IgD-negative memory B cell (primary cell): Measurements from ENCODE around the gene ZNF804A. TPM values are rescaled to one million over a fixed set of nuclear protein-coding genes. Genes with fewer than 3 reads are reported as not detected.

Source experiments
- H3K27ac Mint-ChIP-seq, 3 donors: one replicate each; pipeline ENCODE4 v1.8.0; 2020 to 2022; ENCODE audit warnings: mild to moderate bottlenecking in 3 of 3, mixed read lengths in 3 of 3, moderate library complexity in 1 of 3
- H3K27me3 Mint-ChIP-seq: one replicate; pipeline ENCODE4 v1.8.0; 2021; ENCODE audit warnings: mixed read lengths
- H3K36me3 Mint-ChIP-seq: one replicate; pipeline ENCODE4 v1.8.0; 2020; ENCODE audit warnings: mild to moderate bottlenecking, mixed read lengths
- H3K4me1 Mint-ChIP-seq, 3 donors: one replicate each; pipeline ENCODE4 v1.8.0; 2020 to 2022; ENCODE audit warnings: mixed read lengths in 3 of 3, mild to moderate bottlenecking in 1 of 3
- H3K4me3 Mint-ChIP-seq, 4 donors: one replicate each; pipeline ENCODE4 v1.8.0; 2020 to 2022; ENCODE audit warnings: mild to moderate bottlenecking in 4 of 4, mixed read lengths in 4 of 4, moderate library complexity in 3 of 4
- H3K9me3 Mint-ChIP-seq, 3 donors: one replicate each; pipeline ENCODE4 v1.8.0; 2020 to 2021; ENCODE audit warnings: mixed read lengths in 3 of 3, mild to moderate bottlenecking in 1 of 3
- polyA plus RNA-seq: library from polyadenylated mRNA; unstranded; fragments of 300-500 nt; fragmentation: Illumina TruSeq; gene quantifications from one replicate; pipeline ENCODE4 v1.2.3, GENCODE V29; 2021

The ZNF804A gene
- polyA plus RNA-seq, 1 donor from 2014 or later, result 4.5 TPM

DNA sequence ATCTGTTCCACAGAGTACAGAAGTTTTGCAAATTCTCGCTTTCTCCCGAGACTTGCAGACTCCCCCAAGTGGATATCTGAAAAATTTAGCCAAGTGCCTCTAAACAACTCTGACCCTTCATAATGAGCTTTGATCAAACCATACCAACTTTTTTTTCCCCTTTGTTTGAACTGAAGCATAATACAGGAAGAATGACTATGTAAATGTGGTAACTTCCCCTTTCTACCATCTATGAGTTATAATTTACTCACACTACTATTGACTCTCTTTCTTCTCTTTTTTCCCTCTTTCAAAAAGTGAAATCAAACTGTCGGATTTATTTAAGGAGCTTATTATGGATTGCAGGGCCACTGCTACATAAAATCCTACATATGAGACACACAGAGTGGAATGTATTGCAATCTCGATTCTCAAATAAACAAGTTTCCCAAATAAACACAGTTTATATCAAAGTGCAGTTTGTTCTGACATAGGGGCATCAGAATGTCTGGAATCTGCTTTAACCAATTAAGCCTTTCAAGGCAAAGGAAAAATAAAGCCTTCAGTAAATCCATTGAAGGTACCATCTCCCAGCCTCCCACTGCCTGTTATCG is 1.4 kb upstream of the ZNF804A start:
- no peaks in the 10 kb centered on the region for H3K36me3 Mint-ChIP-seq
- peaks cover 0 to 5% (median 4%) of the 10 kb centered on the region in 3 donors for H3K9me3 Mint-ChIP-seq
- H3K4me1 Mint-ChIP-seq, result peaks cover 17 to 20% (median 18%) of the 10 kb centered on the region in 3 donors
- H3K27ac Mint-ChIP-seq, result peak overlapping the region; percentile 5 to 87 (median 87)
- peak overlapping the region; percentile 85 to 94 (median 92) for H3K4me3 Mint-ChIP-seq
- peaks cover 19% of the 10 kb centered on the region for H3K27me3 Mint-ChIP-seq

DNA sequence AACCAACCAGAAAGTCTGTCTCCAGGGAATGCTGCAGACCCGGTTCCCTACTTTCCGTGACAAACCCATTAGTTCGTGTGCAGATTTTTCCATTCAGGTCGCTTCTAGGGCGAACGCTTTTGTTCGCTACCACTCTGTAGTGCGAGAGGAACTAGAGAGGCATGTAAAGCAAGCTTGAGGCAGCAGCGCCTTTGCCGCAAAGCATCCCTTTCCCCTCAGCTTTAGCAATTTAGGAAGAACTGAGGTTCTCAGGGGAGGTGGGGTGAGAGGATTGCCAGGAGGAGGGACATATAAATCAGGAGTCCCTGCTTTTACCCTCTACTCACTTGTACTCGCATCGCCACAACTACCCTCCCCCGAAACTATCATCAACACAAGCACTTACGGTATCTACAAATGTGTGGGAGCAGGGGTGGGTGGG is 748 bp upstream of the ZNF804A start:
- Mint-ChIP-seq H3K9me3 (peaks cover 0 to 5% (median 4%) of the 10 kb centered on the region in 3 donors), H3K27ac (peak overlapping the region; percentile 5 to 87 (median 87)), H3K36me3 (no peaks in the 10 kb centered on the region), H3K4me3 (peak overlapping the region; percentile 85 to 94 (median 92)), H3K27me3 (peaks cover 19% of the 10 kb centered on the region), H3K4me1 (peaks cover 17 to 18% (median 18%) of the 10 kb centered on the region in 3 donors)

DNA sequence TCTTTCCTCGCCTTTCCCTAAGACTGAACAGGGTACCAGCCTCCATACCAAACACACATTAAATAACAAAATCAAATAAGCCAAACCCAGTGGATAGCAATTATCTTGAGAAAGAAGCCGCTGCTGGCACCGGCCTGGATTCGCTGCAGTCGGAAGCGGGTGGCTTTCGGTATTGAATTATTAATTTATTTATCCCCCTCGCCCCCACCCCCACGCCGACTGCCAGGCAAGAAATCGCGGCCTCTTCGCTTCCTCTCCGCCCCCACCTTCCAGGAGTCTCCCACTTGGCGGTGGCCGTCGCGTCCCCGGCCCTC is 370 bp upstream of the ZNF804A start:
- peaks cover 17 to 18% (median 18%) of the 10 kb centered on the region in 3 donors for H3K4me1 Mint-ChIP-seq
- no peaks in the 10 kb centered on the region for H3K36me3 Mint-ChIP-seq
- H3K27ac Mint-ChIP-seq, result peak overlapping the region; percentile 5 to 87 (median 87)
- peaks cover 0 to 5% (median 4%) of the 10 kb centered on the region in 3 donors for H3K9me3 Mint-ChIP-seq
- H3K4me3 Mint-ChIP-seq, result peak overlapping the region; percentile 85 to 94 (median 92)
- peaks cover 19% of the 10 kb centered on the region for H3K27me3 Mint-ChIP-seq

- Mint-ChIP-seq H3K4me1 (peaks cover 17 to 18% (median 18%) of the 10 kb centered on the region in 3 donors), H3K27me3 (peaks cover 19% of the 10 kb centered on the region), H3K9me3 (peaks cover 0 to 5% (median 4%) of the 10 kb centered on the region in 3 donors), H3K4me3 (peak overlapping the region; percentile 85 to 94 (median 92)), H3K27ac (peak overlapping the region; percentile 32 to 87 (median 53)), H3K36me3 (no peaks in the 10 kb centered on the region)
Measured at GRCh38 chr2:184599054-184599871, 934 bp downstream of the ZNF804A start.

- Mint-ChIP-seq H3K4me3 (peak overlapping the region; percentile 85 to 94 (median 92)), H3K27ac (peak overlapping the region in 1 of 3 donors; percentile 87), H3K9me3 (peaks cover 0 to 5% (median 4%) of the 10 kb centered on the region in 3 donors), H3K36me3 (no peaks in the 10 kb centered on the region), H3K4me1 (peaks cover 17 to 18% (median 18%) of the 10 kb centered on the region in 3 donors), H3K27me3 (peaks cover 19% of the 10 kb centered on the region)
Measured at GRCh38 chr2:184599872-184600222, 1.5 kb downstream of the ZNF804A start.

DNA sequence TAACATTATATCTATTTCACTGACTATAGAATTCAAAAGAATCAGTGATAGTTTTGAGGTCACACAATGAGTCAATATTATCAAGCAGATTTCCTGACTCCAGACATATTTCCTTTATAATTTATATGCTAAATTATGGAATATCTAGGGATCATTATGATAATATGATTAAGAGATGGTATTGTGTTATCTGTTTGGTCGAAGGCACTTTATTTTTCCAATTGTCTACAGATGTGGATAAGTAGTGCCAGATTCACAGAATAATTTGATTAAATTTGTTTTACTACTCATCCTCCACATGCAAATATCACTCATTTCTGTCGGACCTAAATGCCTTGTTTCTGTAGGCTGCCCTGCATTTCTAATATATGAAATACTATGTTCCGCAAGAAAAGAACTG is 4.4 kb downstream of the ZNF804A start:
- peaks cover 0 to 4% (median 0%) of the 10 kb centered on the region in 3 donors for H3K9me3 Mint-ChIP-seq
- no peak overlapping the region for H3K4me3 Mint-ChIP-seq
- H3K36me3 Mint-ChIP-seq, result no peaks in the 10 kb centered on the region
- H3K4me1 Mint-ChIP-seq, result peaks cover 7 to 14% (median 10%) of the 10 kb centered on the region in 3 donors
- H3K27ac Mint-ChIP-seq, result no peak overlapping the region
- H3K27me3 Mint-ChIP-seq, result peaks cover 8% of the 10 kb centered on the region

DNA sequence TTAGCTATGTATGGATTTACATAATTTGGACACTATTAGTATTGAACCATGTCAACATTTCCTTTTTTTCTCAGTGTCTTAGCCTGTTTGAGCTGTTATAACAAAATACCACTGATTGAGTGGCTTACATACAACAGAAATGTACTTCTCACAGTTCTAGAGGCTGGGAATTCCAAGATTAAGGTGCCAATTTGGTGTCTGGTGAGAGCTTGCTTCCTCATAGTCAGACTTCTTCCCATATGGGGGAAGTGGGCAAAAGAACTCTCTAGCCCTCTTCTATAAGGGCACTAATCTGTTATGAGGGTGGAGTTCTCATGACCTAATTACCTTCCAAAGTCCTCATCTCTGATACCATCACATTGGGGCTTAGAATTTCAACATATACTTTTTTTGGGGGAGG is 12.6 kb downstream of the ZNF804A start:
- H3K9me3 Mint-ChIP-seq, result peaks cover 0 to 3% (median 0%) of the 10 kb centered on the region in 3 donors
- no peaks in the 10 kb centered on the region for H3K4me1 Mint-ChIP-seq
- H3K4me3 Mint-ChIP-seq, result no peak overlapping the region
- no peaks in the 10 kb centered on the region for H3K27me3 Mint-ChIP-seq
- no peaks in the 10 kb centered on the region for H3K36me3 Mint-ChIP-seq
- no peak overlapping the region for H3K27ac Mint-ChIP-seq

DNA sequence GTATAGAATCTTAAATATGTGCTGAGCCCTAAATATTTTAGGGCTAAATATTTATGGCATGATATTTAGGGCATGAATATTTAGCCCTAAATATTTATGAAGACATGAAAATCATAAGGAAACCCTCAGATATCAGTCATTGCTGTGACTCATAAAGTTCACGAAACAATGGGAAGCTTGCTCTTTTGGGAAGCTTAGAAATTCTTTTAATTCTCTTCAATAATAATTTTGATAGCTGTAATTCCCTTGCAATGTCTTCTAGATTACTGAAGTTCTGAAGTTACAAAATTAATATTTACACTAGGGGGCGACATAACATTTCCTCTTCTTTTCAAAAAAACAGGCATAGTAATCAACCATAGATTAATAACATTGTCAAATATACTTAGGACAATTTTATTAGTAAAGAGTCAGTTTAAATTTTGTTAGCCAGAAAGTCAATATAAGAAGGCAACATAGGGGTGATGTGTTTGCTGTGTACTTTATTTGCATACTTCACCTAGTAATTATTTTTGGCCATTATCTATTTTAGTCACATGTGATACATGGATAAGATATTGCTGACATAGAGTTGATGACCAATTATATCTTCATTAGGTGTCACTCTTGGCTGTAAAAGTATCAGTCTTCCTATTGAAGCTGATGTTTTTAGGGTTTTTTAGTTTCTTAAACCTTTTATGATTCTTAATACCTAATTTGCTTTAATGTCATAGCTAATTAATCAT is 13.2 kb downstream of the ZNF804A start:
- Mint-ChIP-seq H3K36me3 (no peaks in the 10 kb centered on the region), H3K27ac (no peak overlapping the region), H3K9me3 (peaks cover 0 to 3% (median 0%) of the 10 kb centered on the region in 3 donors), H3K27me3 (no peaks in the 10 kb centered on the region), H3K4me1 (no peaks in the 10 kb centered on the region), H3K4me3 (no peak overlapping the region)

DNA sequence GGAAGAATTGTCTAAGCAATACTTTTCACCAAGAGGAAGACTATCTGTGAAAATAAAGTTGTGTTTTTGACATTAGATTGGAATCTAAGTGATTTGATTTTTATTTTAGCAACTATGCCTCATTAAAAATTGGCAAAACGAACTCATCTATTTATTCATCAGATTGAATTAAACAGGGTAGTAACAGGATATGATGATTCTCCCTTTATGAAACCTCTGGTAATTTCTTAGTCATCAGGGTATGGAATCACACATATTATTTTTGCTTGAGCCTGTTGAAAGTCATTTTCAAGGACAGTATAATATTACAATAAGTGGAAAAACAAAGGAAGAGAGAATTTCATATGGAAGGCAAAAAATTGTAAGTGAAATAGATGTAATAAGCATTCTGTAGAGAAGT is 22.0 kb downstream of the ZNF804A start:
- H3K9me3 Mint-ChIP-seq, result no peaks in the 10 kb centered on the region
- H3K27ac Mint-ChIP-seq, result no peak overlapping the region
- H3K4me1 Mint-ChIP-seq, result no peaks in the 10 kb centered on the region
- no peaks in the 10 kb centered on the region for H3K27me3 Mint-ChIP-seq
- H3K36me3 Mint-ChIP-seq, result no peaks in the 10 kb centered on the region
- H3K4me3 Mint-ChIP-seq, result no peak overlapping the region

DNA sequence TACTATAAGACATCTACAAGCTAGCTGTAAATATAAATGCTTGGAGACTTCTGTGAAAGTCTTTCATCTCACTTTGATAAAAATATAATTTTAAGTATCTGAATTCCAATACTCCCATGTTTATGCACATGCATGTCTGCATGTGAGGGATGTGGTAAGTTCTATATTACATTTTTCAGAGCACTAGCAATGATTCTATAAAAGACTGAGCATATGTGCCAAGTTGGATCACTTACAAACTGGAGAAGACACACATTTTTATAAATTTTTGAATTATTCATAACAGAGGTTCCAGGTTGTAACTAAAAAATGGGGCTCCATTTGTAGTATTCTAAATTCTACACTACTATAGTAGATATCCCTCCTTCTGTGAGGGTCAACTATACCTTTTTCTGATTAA is 26.0 kb downstream of the ZNF804A start:
- no peaks in the 10 kb centered on the region for H3K27me3 Mint-ChIP-seq
- H3K4me3 Mint-ChIP-seq, result no peak overlapping the region
- no peak overlapping the region for H3K27ac Mint-ChIP-seq
- H3K36me3 Mint-ChIP-seq, result no peaks in the 10 kb centered on the region
- H3K9me3 Mint-ChIP-seq, result no peaks in the 10 kb centered on the region
- H3K4me1 Mint-ChIP-seq, result no peaks in the 10 kb centered on the region

DNA sequence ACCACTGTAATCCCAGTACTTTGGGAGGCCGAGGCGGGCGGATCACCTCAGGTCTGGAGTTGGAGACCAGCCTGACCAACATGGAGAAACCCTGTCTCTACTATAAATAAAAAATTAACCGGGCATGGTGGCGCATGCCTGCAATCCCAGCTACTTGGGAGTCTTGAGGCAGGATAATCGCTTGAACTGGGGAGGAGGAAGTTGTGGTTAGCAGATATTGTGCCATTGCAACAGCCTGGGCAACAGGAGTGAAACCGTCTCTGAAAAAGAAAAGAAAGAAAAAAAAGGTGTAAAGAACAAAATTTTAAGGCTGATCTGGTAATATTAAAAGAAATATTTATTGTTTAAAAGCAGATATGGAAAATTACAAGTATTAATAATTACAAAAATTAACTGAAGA is 29.7 kb downstream of the ZNF804A start:
- Mint-ChIP-seq H3K9me3 (no peaks in the 10 kb centered on the region), H3K4me1 (no peaks in the 10 kb centered on the region), H3K4me3 (no peak overlapping the region), H3K27me3 (no peaks in the 10 kb centered on the region), H3K36me3 (no peaks in the 10 kb centered on the region), H3K27ac (no peak overlapping the region)

- no peaks in the 10 kb centered on the region for H3K36me3 Mint-ChIP-seq
- no peak overlapping the region for H3K4me3 Mint-ChIP-seq
- no peaks in the 10 kb centered on the region for H3K9me3 Mint-ChIP-seq
- H3K27ac Mint-ChIP-seq, result no peak overlapping the region
- H3K4me1 Mint-ChIP-seq, result no peaks in the 10 kb centered on the region
- H3K27me3 Mint-ChIP-seq, result no peaks in the 10 kb centered on the region
Measured at GRCh38 chr2:184633726-184634125, 35.4 kb downstream of the ZNF804A start.

GRCh38 chr2:184637781-184638180 is 39.5 kb downstream of the ZNF804A start:
- Mint-ChIP-seq H3K27me3 (no peaks in the 10 kb centered on the region), H3K4me3 (no peak overlapping the region), H3K36me3 (no peaks in the 10 kb centered on the region), H3K4me1 (no peaks in the 10 kb centered on the region), H3K9me3 (no peaks in the 10 kb centered on the region), H3K27ac (no peak overlapping the region)

- Mint-ChIP-seq H3K4me3 (no peak overlapping the region), H3K27ac (no peak overlapping the region), H3K4me1 (peaks cover 0 to 13% (median 7%) of the 10 kb centered on the region in 3 donors), H3K36me3 (no peaks in the 10 kb centered on the region), H3K9me3 (peaks cover 0 to 4% (median 3%) of the 10 kb centered on the region in 3 donors), H3K27me3 (no peaks in the 10 kb centered on the region)
Measured at GRCh38 chr2:184644685-184645084, 46.4 kb downstream of the ZNF804A start.

DNA sequence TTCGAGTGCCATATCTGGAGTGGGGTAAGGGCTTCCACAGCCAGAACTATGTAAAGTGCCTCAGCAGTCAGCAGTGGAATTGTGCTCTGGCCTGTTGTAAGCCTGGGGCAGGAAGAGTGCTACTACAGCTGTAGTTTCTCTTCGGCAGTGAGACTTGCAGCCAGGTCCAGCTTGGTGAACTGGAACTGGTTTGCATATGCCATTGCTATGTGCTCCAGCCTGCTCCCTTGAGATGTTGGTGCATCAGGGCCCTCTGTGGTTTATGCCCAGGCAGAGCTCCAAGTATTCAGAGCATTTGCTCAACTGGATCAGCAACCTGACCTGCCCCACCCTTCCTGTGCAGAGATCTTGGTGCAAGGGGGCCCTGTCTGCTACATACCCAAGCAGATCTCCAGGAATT is 47.8 kb downstream of the ZNF804A start:
- H3K36me3 Mint-ChIP-seq, result no peaks in the 10 kb centered on the region
- peak overlapping the region in 1 of 4 donors; percentile 22 for H3K4me3 Mint-ChIP-seq
- peaks cover 3 to 6% (median 5%) of the 10 kb centered on the region in 3 donors for H3K9me3 Mint-ChIP-seq
- no peak overlapping the region for H3K27ac Mint-ChIP-seq
- H3K4me1 Mint-ChIP-seq, result peaks cover 0 to 13% (median 7%) of the 10 kb centered on the region in 3 donors
- no peaks in the 10 kb centered on the region for H3K27me3 Mint-ChIP-seq
